IMR-90 (cell line): ENCODE measurements around the gene NRF1. TPM values are rescaled to one million over a fixed set of nuclear protein-coding genes. Genes with fewer than 3 reads are reported as not detected.

Experiments used
- ATAC-seq: fragments of 200-7000 bp; cut with Tn5 transposase; 2 replicates; pipeline ENCODE4 v1.9.1; 2020; ENCODE audit warnings: low read depth, mild to moderate bottlenecking, moderate library complexity
- BruUV-seq: library from RNA; stranded (reverse); fragments of 400-500 nt; replicated peaks from 2 replicates; lab custom pipeline; 2021; lab: Mats Ljungman, UMichigan
- CTCF ChIA-PET: fragments of 300-600 bp; formaldehyde crosslinking; extraction: SDS; loops from one replicate; lab custom pipeline; 2021; ENCODE audit warnings: antibody characterized with exemption; lab: Yijun Ruan, JAX
- POLR2A ChIA-PET: fragments of 300-600 bp; sonication (Branson Sonifier 250); formaldehyde crosslinking; loops from one replicate; lab custom pipeline; 2022; ENCODE audit warnings: antibody characterized with exemption; ENCODE audit not compliant: unreplicated experiment; lab: Charles Lee
- DNase-seq: peaks from one replicate; pipeline ENCODE4 v3.0.0; 2013
- H2AFZ ChIP-seq: replicated peaks from 2 replicates; pipeline ENCODE3; 2013; ENCODE audit warnings: low read length, mild to moderate bottlenecking; ENCODE audit not compliant: poor library complexity
- H2AK5ac ChIP-seq: 2 replicates; pipeline ENCODE4 v1.6.1; 2013; ENCODE audit warnings: low read depth, low read length, inconsistent platforms
- H2AK9ac ChIP-seq: replicated peaks from 2 replicates; pipeline ENCODE3; 2013; ENCODE audit warnings: mild to moderate bottlenecking, low read depth, low read length, moderate library complexity; ENCODE audit not compliant: poor library complexity
- H2BK120ac ChIP-seq: 2 replicates; pipeline ENCODE4 v1.6.1; 2013; ENCODE audit warnings: low read depth, low read length, inconsistent platforms
- H2BK15ac ChIP-seq: 3 replicates; pipeline ENCODE4 v1.6.1; 2013; ENCODE audit warnings: low read depth, low read length, inconsistent platforms
- H2BK20ac ChIP-seq: 2 replicates; pipeline ENCODE4 v1.6.1; 2013; ENCODE audit warnings: low read depth, mild to moderate bottlenecking, inconsistent platforms, low read length, moderate library complexity
- H2BK5ac ChIP-seq: 2 replicates; pipeline ENCODE4 v1.6.1; 2013; ENCODE audit warnings: mild to moderate bottlenecking, low read depth, low read length, inconsistent platforms; ENCODE audit not compliant: poor library complexity, severe bottlenecking
- H3K14ac ChIP-seq: replicated peaks from 2 replicates; pipeline ENCODE4 v1.6.1; 2013; ENCODE audit warnings: low read depth, low read length, inconsistent platforms
- H3K18ac ChIP-seq: 2 replicates; pipeline ENCODE4 v1.6.1; 2013; ENCODE audit warnings: low read depth, low read length, control low read depth
- H3K23ac ChIP-seq: 2 replicates; pipeline ENCODE4 v1.6.1; 2013; ENCODE audit warnings: low read depth, low read length, inconsistent platforms
- H3K27ac ChIP-seq: 2 replicates; pipeline ENCODE4 v1.5.1; 2013; ENCODE audit warnings: mild to moderate bottlenecking, control low read depth, low read length; ENCODE audit not compliant: insufficient read depth
- H3K27me3 ChIP-seq: 2 replicates; pipeline ENCODE4 v1.6.1; 2013; ENCODE audit warnings: low read length; ENCODE audit not compliant: control insufficient read depth, insufficient read depth
- H3K36me3 ChIP-seq: 2 replicates; pipeline ENCODE4 v1.6.1; 2013; ENCODE audit warnings: low read length, mixed read lengths; ENCODE audit not compliant: control insufficient read depth, insufficient read depth
- H3K4ac ChIP-seq: 2 replicates; pipeline ENCODE4 v1.6.1; 2013; ENCODE audit warnings: low read depth, low read length, inconsistent platforms
- H3K4me1 ChIP-seq: 2 replicates; pipeline ENCODE4 v1.6.1; 2013; ENCODE audit warnings: low read length, mixed read lengths; ENCODE audit not compliant: control insufficient read depth, insufficient read depth
- H3K4me2 ChIP-seq: 2 replicates; pipeline ENCODE4 v1.6.1; 2013; ENCODE audit warnings: low read depth, mild to moderate bottlenecking, control low read depth, low read length, moderate library complexity
- H3K4me3 ChIP-seq: 2 replicates; pipeline ENCODE4 v1.5.1; 2013; ENCODE audit warnings: low read depth, mild to moderate bottlenecking, control low read depth, low read length, moderate library complexity; ENCODE audit not compliant: insufficient read depth
- H3K56ac ChIP-seq: 2 replicates; pipeline ENCODE4 v1.6.1; 2013; ENCODE audit warnings: low read length, inconsistent platforms; ENCODE audit not compliant: insufficient read depth; ENCODE audit errors: extremely low read depth
- H3K79me1 ChIP-seq, 2 experiments: 2 replicates each; pipeline ENCODE4 v1.6.1; 2013; ENCODE audit warnings: low read length in 2 of 2, inconsistent platforms in 1 of 2, low read depth in 1 of 2
- H3K9ac ChIP-seq: 2 replicates; pipeline ENCODE4 v1.6.1; 2013; ENCODE audit warnings: low read depth, low read length, control low read depth
- H3K9me1 ChIP-seq: 2 replicates; pipeline ENCODE4 v1.6.1; 2013; ENCODE audit warnings: low read length, inconsistent platforms; ENCODE audit not compliant: insufficient read depth
- H3K9me3 ChIP-seq: 2 replicates; pipeline ENCODE4 v1.6.1; 2013; ENCODE audit warnings: low read length; ENCODE audit not compliant: control insufficient read depth, insufficient read depth
- H4K20me1 ChIP-seq: 2 replicates; pipeline ENCODE4 v1.6.1; 2013; ENCODE audit warnings: low read length, inconsistent platforms; ENCODE audit not compliant: insufficient read depth
- H4K5ac ChIP-seq: 2 replicates; pipeline ENCODE4 v1.6.1; 2013; ENCODE audit warnings: mild to moderate bottlenecking, low read depth, low read length, control low read depth
- H4K8ac ChIP-seq, 2 experiments: 2 replicates each; pipeline ENCODE4 v1.6.1; 2013; ENCODE audit warnings: low read depth in 2 of 2, low read length in 2 of 2, control low read depth in 1 of 2, inconsistent platforms in 1 of 2
- H4K91ac ChIP-seq: 2 replicates; pipeline ENCODE4 v1.6.1; 2013; ENCODE audit warnings: low read depth, low read length, inconsistent platforms; ENCODE audit not compliant: insufficient read depth
- BHLHE40 ChIP-seq: fragments of 150-350 bp; IDR thresholded peaks from 2 replicates; pipeline ENCODE4 v1.6.1; 2016; ENCODE audit warnings: mild to moderate bottlenecking, low read depth, low read length
- CEBPB ChIP-seq: IDR thresholded peaks from 2 replicates; pipeline ENCODE4 v1.6.1; 2012; ENCODE audit warnings: low read depth, low read length, improper control_type of control experiment
- CHD1 ChIP-seq: IDR thresholded peaks from 2 replicates; pipeline ENCODE4 v1.6.1; 2012; ENCODE audit warnings: low read depth, low read length, improper control_type of control experiment
- FOS ChIP-seq: fragments of 150-350 bp; IDR thresholded peaks from 2 replicates; pipeline ENCODE4 v1.6.1; 2016; ENCODE audit warnings: low read depth, low read length
- MAFK ChIP-seq: IDR thresholded peaks from 2 replicates; pipeline ENCODE4 v1.6.1; 2012; ENCODE audit warnings: low read depth, low read length, improper control_type of control experiment
- MAZ ChIP-seq: IDR thresholded peaks from 2 replicates; pipeline ENCODE4 v1.6.1; 2012; ENCODE audit warnings: low read depth, mild to moderate bottlenecking, low read length, improper control_type of control experiment, moderate library complexity, borderline replicate concordance
- MXI1 ChIP-seq: IDR thresholded peaks from 2 replicates; pipeline ENCODE4 v1.6.1; 2012; ENCODE audit warnings: low read depth, mild to moderate bottlenecking, low read length, moderate library complexity, borderline replicate concordance
- NFE2L2 ChIP-seq: fragments of 150-350 bp; IDR thresholded peaks from 2 replicates; pipeline ENCODE4 v1.6.1; 2016; ENCODE audit warnings: low read depth, mild to moderate bottlenecking, low read length
- POLR2A ChIP-seq: IDR thresholded peaks from 2 replicates; pipeline ENCODE4 v1.6.1; 2012; ENCODE audit warnings: mild to moderate bottlenecking, low read depth, low read length
- RCOR1 ChIP-seq: IDR thresholded peaks from 2 replicates; pipeline ENCODE4 v1.6.1; 2012; ENCODE audit warnings: mild to moderate bottlenecking, low read length, improper control_type of control experiment; ENCODE audit not compliant: insufficient replicate concordance
- RFX5 ChIP-seq: IDR thresholded peaks from 2 replicates; pipeline ENCODE4 v1.8.0; 2012; ENCODE audit warnings: low read depth, mild to moderate bottlenecking, low read length, moderate library complexity
- SMC3 ChIP-seq: fragments of 150-350 bp; IDR thresholded peaks from 2 replicates; pipeline ENCODE4 v1.6.1; 2016; ENCODE audit warnings: low read depth, mild to moderate bottlenecking, antibody characterized with exemption, low read length, moderate library complexity
- whole genome bisulfite sequencing, 2 experiments: methylation state at CpG; one replicate each; pipeline versions ENCODE4 v1.1.5 to v1.1.7; 2013; ENCODE audit warnings: missing lambda C conversion rate in 2 of 2; ENCODE audit not compliant: insufficient read length in 1 of 2; ENCODE audit errors: extremely low coverage in 2 of 2; 5-methylcytosine and 5-hydroxymethylcytosine counted together
- dilution Hi-C: fragments of 300-500 bp; cut with HindIII; formaldehyde crosslinking; loops from one replicate; pipeline ENCODE4 v1.14.3; 2018; ENCODE audit warnings: low sequenced_read_pairs; ENCODE audit not compliant: unreplicated experiment
- in situ Hi-C: fragments of 300-500 bp; cut with MboI; formaldehyde crosslinking; loops from 3 replicates; pipeline ENCODE4 v1.14.3; 2019; ENCODE audit warnings: low sequenced_read_pairs, inconsistent platforms, mixed read lengths
- intact Hi-C: fragments of 100-400 bp; cut with micrococcal nuclease; formaldehyde crosslinking; loops from 2 replicates; pipeline ENCODE4 v1.10.0; 2022
- polyA plus RNA-seq, 3 experiments: library from polyadenylated mRNA; depleted of rRNA; stranded (reverse); fragments of >200 nt; gene quantifications; 2 replicates each; pipeline ENCODE4 v1.2.3, GENCODE V29; 2012; ENCODE audit warnings: low replicate concordance in 1 of 3
- total RNA-seq: library from RNA; depleted of rRNA; stranded (reverse); fragments of >200 nt; gene quantifications from 2 replicates; pipeline ENCODE4 v1.2.3, GENCODE V29; 2012
- TF ChIP-seq, protein P1 (sequence below): fragments of 150-350 bp; IDR thresholded peaks from 2 replicates; pipeline ENCODE4 v1.6.1; 2017; ENCODE audit warnings: mild to moderate bottlenecking, antibody characterized with exemption, low read length, low read depth
- TF ChIP-seq, protein P2 (sequence below): conservative IDR thresholded peaks from 2 replicates; pipeline ENCODE4 v1.5.1; 2012; ENCODE audit warnings: mild to moderate bottlenecking, low read depth, low read length, improper control_type of control experiment
- TF ChIP-seq, protein P3 (sequence below): fragments of 150-350 bp; IDR thresholded peaks from 2 replicates; pipeline ENCODE4 v1.6.1; 2016; ENCODE audit warnings: low read depth, mild to moderate bottlenecking, low read length, moderate library complexity, borderline replicate concordance

The NRF1 gene
- total and polyA plus RNA-seq, 2 of the 4 experiments (the other 2 are of a cell fraction), result 11.4 to 15.8 TPM

DNA sequence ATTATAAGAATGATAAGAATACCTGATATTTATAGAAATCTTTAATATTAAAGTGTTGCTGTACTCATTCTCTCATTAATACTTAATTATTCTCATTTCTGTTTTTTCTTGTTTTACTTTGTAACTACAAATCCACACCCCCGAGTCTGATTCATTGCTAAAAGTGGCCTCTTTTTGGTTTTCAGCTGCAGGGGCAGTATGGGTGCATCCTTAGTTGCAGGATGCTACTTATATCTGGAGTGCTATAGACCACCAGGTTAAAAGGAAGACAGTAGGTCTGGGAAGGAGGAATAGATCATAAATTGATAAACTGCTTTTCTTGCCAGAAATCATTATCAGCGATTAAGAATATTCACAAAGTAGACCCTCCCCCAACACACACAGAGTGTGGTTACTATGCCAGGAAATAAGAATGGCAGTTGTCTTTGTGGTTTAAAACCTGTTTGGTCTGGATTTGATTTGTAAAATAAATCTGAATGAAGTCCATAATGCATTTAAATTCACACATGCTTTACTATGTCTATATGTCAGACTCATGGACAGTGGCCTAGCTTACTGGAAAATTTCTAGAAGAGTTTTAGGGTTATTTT lies 96.5 kb downstream of the NRF1 start:
- H2BK15ac ChIP-seq, result no peak overlapping the region
- no peaks in the 10 kb centered on the region for H4K20me1 ChIP-seq
- H3K9me1 ChIP-seq, result peaks cover 8% of the 10 kb centered on the region; the same call in 1 of the 2 replicates
- TF ChIP-seq MXI1, result no peak
- TF ChIP-seq CHD1, result no peak
- TF ChIP-seq POLR2A, result no peak
- no peak for TF ChIP-seq CEBPB
- no peak for TF ChIP-seq RFX5
- TF ChIP-seq, protein P1, sequence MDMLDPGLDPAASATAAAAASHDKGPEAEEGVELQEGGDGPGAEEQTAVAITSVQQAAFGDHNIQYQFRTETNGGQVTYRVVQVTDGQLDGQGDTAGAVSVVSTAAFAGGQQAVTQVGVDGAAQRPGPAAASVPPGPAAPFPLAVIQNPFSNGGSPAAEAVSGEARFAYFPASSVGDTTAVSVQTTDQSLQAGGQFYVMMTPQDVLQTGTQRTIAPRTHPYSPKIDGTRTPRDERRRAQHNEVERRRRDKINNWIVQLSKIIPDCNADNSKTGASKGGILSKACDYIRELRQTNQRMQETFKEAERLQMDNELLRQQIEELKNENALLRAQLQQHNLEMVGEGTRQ, result no peak
- TF ChIP-seq RCOR1, result no peak
- TF ChIP-seq, protein P2, sequence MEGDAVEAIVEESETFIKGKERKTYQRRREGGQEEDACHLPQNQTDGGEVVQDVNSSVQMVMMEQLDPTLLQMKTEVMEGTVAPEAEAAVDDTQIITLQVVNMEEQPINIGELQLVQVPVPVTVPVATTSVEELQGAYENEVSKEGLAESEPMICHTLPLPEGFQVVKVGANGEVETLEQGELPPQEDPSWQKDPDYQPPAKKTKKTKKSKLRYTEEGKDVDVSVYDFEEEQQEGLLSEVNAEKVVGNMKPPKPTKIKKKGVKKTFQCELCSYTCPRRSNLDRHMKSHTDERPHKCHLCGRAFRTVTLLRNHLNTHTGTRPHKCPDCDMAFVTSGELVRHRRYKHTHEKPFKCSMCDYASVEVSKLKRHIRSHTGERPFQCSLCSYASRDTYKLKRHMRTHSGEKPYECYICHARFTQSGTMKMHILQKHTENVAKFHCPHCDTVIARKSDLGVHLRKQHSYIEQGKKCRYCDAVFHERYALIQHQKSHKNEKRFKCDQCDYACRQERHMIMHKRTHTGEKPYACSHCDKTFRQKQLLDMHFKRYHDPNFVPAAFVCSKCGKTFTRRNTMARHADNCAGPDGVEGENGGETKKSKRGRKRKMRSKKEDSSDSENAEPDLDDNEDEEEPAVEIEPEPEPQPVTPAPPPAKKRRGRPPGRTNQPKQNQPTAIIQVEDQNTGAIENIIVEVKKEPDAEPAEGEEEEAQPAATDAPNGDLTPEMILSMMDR, result no peak
- TF ChIP-seq FOS, result no peak
- no peak for TF ChIP-seq MAFK
- TF ChIP-seq NFE2L2, result no peak
- TF ChIP-seq BHLHE40, result no peak
- TF ChIP-seq, protein P3, sequence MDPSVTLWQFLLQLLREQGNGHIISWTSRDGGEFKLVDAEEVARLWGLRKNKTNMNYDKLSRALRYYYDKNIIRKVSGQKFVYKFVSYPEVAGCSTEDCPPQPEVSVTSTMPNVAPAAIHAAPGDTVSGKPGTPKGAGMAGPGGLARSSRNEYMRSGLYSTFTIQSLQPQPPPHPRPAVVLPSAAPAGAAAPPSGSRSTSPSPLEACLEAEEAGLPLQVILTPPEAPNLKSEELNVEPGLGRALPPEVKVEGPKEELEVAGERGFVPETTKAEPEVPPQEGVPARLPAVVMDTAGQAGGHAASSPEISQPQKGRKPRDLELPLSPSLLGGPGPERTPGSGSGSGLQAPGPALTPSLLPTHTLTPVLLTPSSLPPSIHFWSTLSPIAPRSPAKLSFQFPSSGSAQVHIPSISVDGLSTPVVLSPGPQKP, result no peak
- TF ChIP-seq SMC3, result no peak
- no peak for TF ChIP-seq MAZ
- peaks cover 0 to 3% of the 10 kb centered on the region in 2 experiments; a peak in 1 of 4 replicates for H3K79me1 ChIP-seq
- no peak overlapping the region for H3K4ac ChIP-seq
- H4K8ac ChIP-seq, result no peak overlapping the region
- H3K27ac ChIP-seq, result no peak overlapping the region
- H2BK5ac ChIP-seq, result no peak overlapping the region
- no peak overlapping the region for H2AK5ac ChIP-seq
- H3K36me3 ChIP-seq, result peaks cover 19% of the 10 kb centered on the region
- H2BK120ac ChIP-seq, result no peak overlapping the region
- no peak overlapping the region for H2BK20ac ChIP-seq
- no peak overlapping the region for H3K56ac ChIP-seq
- H3K9ac ChIP-seq, result no peak overlapping the region
- no peaks in the 10 kb centered on the region for H3K9me3 ChIP-seq
- H3K23ac ChIP-seq, result no peak overlapping the region
- intact Hi-C loops, result no loop called here
- whole genome bisulfite sequencing, 2 experiments, result no CpG with 5 or more reads among the region's 2 CpGs
- CTCF ChIA-PET, result interaction anchor here (0.5 kb wide), 1 partner anchor 477 kb away, joined by 3 read pairs; no protein-coding TSS in a partner anchor
- POLR2A ChIA-PET, result no interaction called here
- H3K18ac ChIP-seq, result no peak overlapping the region
- H3K27me3 ChIP-seq, result no peaks in the 10 kb centered on the region
- dilution Hi-C loops, result no loop called here
- BruUV-seq, result no TSS peak
- H2AK9ac ChIP-seq, result no peak overlapping the region
- H3K4me1 ChIP-seq, result peaks cover 2% of the 10 kb centered on the region
- in situ Hi-C loops, result no loop called here
- H2AFZ ChIP-seq, result no peak overlapping the region
- H3K4me3 ChIP-seq, result no peak overlapping the region
- H4K5ac ChIP-seq, result no peak overlapping the region
- H4K91ac ChIP-seq, result no peak overlapping the region
- H3K4me2 ChIP-seq, result no peak overlapping the region
- ATAC-seq (no peak), DNase-seq (no peak)
- H3K14ac ChIP-seq, result no peak overlapping the region
